ENCODE measurements around the gene LEKR1.

DNA sequence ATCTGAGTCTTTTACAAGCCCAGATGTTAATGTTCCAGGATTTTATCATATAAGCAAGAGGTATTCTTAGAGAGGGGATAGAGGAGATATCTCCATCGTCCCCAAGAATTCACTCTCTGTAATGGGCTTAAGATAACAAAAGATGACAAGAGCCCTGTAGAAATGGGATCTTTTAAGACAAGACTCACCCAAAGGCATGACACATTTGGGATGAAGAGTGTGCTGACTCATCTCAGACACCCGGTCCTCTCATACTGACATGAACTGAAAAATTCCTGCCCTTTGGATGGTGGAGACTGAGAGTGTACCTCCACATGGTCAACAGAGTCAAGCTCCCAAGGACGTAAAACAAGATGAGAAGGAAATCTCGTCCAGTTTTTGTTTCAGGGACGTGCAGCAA is 11.0 kb downstream of the LEKR1 start:
- TF ChIP-seq ZBTB17 (tag by site-specific recombination; IDR thresholded peaks at IDR 0.05) (no peak), ZXDB (tag by site-specific recombination; IDR thresholded peaks at IDR 0.05) (no peak)
- TF ChIP-seq, protein P1, sequence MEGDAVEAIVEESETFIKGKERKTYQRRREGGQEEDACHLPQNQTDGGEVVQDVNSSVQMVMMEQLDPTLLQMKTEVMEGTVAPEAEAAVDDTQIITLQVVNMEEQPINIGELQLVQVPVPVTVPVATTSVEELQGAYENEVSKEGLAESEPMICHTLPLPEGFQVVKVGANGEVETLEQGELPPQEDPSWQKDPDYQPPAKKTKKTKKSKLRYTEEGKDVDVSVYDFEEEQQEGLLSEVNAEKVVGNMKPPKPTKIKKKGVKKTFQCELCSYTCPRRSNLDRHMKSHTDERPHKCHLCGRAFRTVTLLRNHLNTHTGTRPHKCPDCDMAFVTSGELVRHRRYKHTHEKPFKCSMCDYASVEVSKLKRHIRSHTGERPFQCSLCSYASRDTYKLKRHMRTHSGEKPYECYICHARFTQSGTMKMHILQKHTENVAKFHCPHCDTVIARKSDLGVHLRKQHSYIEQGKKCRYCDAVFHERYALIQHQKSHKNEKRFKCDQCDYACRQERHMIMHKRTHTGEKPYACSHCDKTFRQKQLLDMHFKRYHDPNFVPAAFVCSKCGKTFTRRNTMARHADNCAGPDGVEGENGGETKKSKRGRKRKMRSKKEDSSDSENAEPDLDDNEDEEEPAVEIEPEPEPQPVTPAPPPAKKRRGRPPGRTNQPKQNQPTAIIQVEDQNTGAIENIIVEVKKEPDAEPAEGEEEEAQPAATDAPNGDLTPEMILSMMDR (tag by site-specific recombination; IDR thresholded peaks at IDR 0.05), result no peak
- TF ChIP-seq, protein P2, sequence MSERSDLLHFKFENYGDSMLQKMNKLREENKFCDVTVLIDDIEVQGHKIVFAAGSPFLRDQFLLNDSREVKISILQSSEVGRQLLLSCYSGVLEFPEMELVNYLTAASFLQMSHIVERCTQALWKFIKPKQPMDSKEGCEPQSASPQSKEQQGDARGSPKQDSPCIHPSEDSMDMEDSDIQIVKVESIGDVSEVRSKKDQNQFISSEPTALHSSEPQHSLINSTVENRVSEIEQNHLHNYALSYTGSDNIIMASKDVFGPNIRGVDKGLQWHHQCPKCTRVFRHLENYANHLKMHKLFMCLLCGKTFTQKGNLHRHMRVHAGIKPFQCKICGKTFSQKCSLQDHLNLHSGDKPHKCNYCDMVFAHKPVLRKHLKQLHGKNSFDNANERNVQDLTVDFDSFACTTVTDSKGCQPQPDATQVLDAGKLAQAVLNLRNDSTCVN (tag by site-specific recombination; optimal IDR thresholded peaks at IDR 0.05), result no peak
- TF ChIP-seq, protein P3, sequence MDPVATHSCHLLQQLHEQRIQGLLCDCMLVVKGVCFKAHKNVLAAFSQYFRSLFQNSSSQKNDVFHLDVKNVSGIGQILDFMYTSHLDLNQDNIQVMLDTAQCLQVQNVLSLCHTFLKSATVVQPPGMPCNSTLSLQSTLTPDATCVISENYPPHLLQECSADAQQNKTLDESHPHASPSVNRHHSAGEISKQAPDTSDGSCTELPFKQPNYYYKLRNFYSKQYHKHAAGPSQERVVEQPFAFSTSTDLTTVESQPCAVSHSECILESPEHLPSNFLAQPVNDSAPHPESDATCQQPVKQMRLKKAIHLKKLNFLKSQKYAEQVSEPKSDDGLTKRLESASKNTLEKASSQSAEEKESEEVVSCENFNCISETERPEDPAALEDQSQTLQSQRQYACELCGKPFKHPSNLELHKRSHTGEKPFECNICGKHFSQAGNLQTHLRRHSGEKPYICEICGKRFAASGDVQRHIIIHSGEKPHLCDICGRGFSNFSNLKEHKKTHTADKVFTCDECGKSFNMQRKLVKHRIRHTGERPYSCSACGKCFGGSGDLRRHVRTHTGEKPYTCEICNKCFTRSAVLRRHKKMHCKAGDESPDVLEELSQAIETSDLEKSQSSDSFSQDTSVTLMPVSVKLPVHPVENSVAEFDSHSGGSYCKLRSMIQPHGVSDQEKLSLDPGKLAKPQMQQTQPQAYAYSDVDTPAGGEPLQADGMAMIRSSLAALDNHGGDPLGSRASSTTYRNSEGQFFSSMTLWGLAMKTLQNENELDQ (tag by site-specific recombination; IDR thresholded peaks at IDR 0.05; ENCODE audit: low read depth), result no peak
